Measurements from ENCODE around the gene MRTFB. TPM values are rescaled to one million over a fixed set of nuclear protein-coding genes. Genes with fewer than 3 reads are reported as not detected.

Gene MRTFB
- total and polyA plus RNA-seq, 9 donors = 7.2 to 45.6 (median 36.6) TPM

GRCh38 chr16:14097182-14097959, 26.3 kb downstream of the MRTFB start:
- H3K27me3 ChIP-seq = no peaks in the 10 kb centered on the region
- no peak overlapping the region for H3K4me3 ChIP-seq
- TF ChIP-seq EP300 (IDR thresholded peaks at IDR 0.05) (no peak), POLR2A (IDR thresholded peaks at IDR 0.05) (no peak), CTCF (IDR thresholded peaks at IDR 0.05) (no peak)
- H3K27ac ChIP-seq = no peak overlapping the region
- intact Hi-C loops (cut with DNase I) = no loop called here
- 81 to 83% (median 83%) methylated on average over 4 of the region's 4 CpGs for WGBS, 3 donors
- H3K4me1 ChIP-seq (ENCODE audit: insufficient read depth) = no peaks in the 10 kb centered on the region
- H3K36me3 ChIP-seq = no peaks in the 10 kb centered on the region
- no peaks in the 10 kb centered on the region for H3K9me3 ChIP-seq
- no peak for DNase-seq

- Histone ChIP-seq H3K4me3 (no peak overlapping the region), H3K27ac (no peak overlapping the region), H3K4me1 (ENCODE audit: insufficient read depth) (no peaks in the 10 kb centered on the region), H3K9me3 (no peaks in the 10 kb centered on the region), H3K27me3 (no peaks in the 10 kb centered on the region), H3K36me3 (no peaks in the 10 kb centered on the region)
- DNase-seq = no peak
- TF ChIP-seq EP300 (IDR thresholded peaks at IDR 0.05) = no peak
- intact Hi-C loops (cut with DNase I) = no loop called here
- 78 to 80% (median 79%) methylated on average over 2 of the region's 2 CpGs for WGBS, 3 donors
Observed at GRCh38 chr16:14098081-14098480, 27.0 kb downstream of the MRTFB start.

- Histone ChIP-seq H3K27ac (no peak overlapping the region), H3K4me1 (ENCODE audit: insufficient read depth) (peaks cover 2% of the 10 kb centered on the region), H3K27me3 (no peaks in the 10 kb centered on the region), H3K36me3 (no peaks in the 10 kb centered on the region), H3K4me3 (no peak overlapping the region), H3K9me3 (no peaks in the 10 kb centered on the region)
- no peak for DNase-seq
- 94 to 98% (median 94%) methylated on average over 2 of the region's 2 CpGs for WGBS, 3 donors
- no peak for TF ChIP-seq CTCF (IDR thresholded peaks at IDR 0.05)
- no peak for TF ChIP-seq EP300 (IDR thresholded peaks at IDR 0.05)
- TF ChIP-seq POLR2A (IDR thresholded peaks at IDR 0.05) = no peak
- intact Hi-C loops (cut with DNase I) = no loop called here
Observed at GRCh38 chr16:14100825-14101224, 29.7 kb downstream of the MRTFB start.

- Histone ChIP-seq H3K4me1 (ENCODE audit: insufficient read depth) (peaks cover 3% of the 10 kb centered on the region), H3K9me3 (no peaks in the 10 kb centered on the region), H3K27me3 (no peaks in the 10 kb centered on the region), H3K27ac (no peak overlapping the region), H3K4me3 (no peak overlapping the region), H3K36me3 (no peaks in the 10 kb centered on the region)
- no peak for DNase-seq
- no peak for TF ChIP-seq EP300 (IDR thresholded peaks at IDR 0.05)
- no peak for TF ChIP-seq POLR2A (IDR thresholded peaks at IDR 0.05)
- TF ChIP-seq CTCF (IDR thresholded peaks at IDR 0.05) = no peak
- intact Hi-C loops (cut with DNase I) = no loop called here
Observed at GRCh38 chr16:14101415-14101814, 30.3 kb downstream of the MRTFB start.

GRCh38 chr16:14102925-14103720, 32.0 kb downstream of the MRTFB start:
- Histone ChIP-seq H3K36me3 (no peaks in the 10 kb centered on the region), H3K9me3 (no peaks in the 10 kb centered on the region), H3K4me1 (ENCODE audit: insufficient read depth) (peaks cover 3% of the 10 kb centered on the region), H3K27ac (no peak overlapping the region), H3K4me3 (no peak overlapping the region), H3K27me3 (no peaks in the 10 kb centered on the region)
- TF ChIP-seq CTCF (IDR thresholded peaks at IDR 0.05) (no peak), POLR2A (IDR thresholded peaks at IDR 0.05) (no peak), EP300 (IDR thresholded peaks at IDR 0.05) (no peak)
- intact Hi-C loops (cut with DNase I) = no loop called here
- 79 to 92% (median 89%) methylated on average over 2 of the region's 2 CpGs for WGBS, 3 donors
- DNase-seq = no peak
